Fibroblast of villous mesenchyme (primary cell): ENCODE measurements around the gene TSPAN5. TPM values are rescaled to one million over a fixed set of nuclear protein-coding genes. Genes with fewer than 3 reads are reported as not detected.
A peak's percentile ranks its signal among the peaks of the same experiment; 100 is the strongest.

Source experiments
- DNase-seq: peaks from one replicate; pipeline ENCODE4 v3.0.0-alpha.2; 2010; ENCODE audit warnings: low read depth
- H3K4me3 ChIP-seq: 2 replicates; pipeline ENCODE4 v1.5.1; 2011; ENCODE audit warnings: low read depth, mild to moderate bottlenecking, low read length
- CTCF ChIP-seq: IDR thresholded peaks from 2 replicates; pipeline ENCODE4 v1.5.1; 2012; ENCODE audit warnings: low read depth, mild to moderate bottlenecking, low read length; ENCODE audit not compliant: insufficient read depth
- total RNA-seq: library from RNA; depleted of rRNA; stranded (reverse); fragments of >200 nt; gene quantifications from 2 replicates; pipeline ENCODE4 v1.2.3, GENCODE V29; 2012

TSPAN5 gene
- total RNA-seq, 1 donor, result 50.5 TPM

- no peak for DNase-seq
- no peak overlapping the region for H3K4me3 ChIP-seq
- no peak for TF ChIP-seq CTCF
These were observed 88.1 kb downstream of the TSPAN5 start for GRCh38 chr4:98570151-98570797.

GRCh38 chr4:98568941-98569663, 89.3 kb downstream of the TSPAN5 start:
- peak; percentile 73 for DNase-seq
- TF ChIP-seq CTCF, result no peak
- no peak overlapping the region for H3K4me3 ChIP-seq

GRCh38 chr4:98567611-98568010, 90.8 kb downstream of the TSPAN5 start:
- DNase-seq, result no peak
- no peak for TF ChIP-seq CTCF
- H3K4me3 ChIP-seq, result no peak overlapping the region

GRCh38 chr4:98566361-98567008, 91.9 kb downstream of the TSPAN5 start:
- TF ChIP-seq CTCF, result no peak
- peak; percentile 45 for DNase-seq
- no peak overlapping the region for H3K4me3 ChIP-seq

GRCh38 chr4:98565681-98566301, 92.6 kb downstream of the TSPAN5 start:
- no peak for TF ChIP-seq CTCF
- peak; percentile 69 for DNase-seq
- H3K4me3 ChIP-seq, result no peak overlapping the region

- DNase-seq, result no peak
These were observed 93.6 kb downstream of the TSPAN5 start for GRCh38 chr4:98564852-98565251.

More at GRCh38 chr4:98564852-98565251, 93.6 kb downstream of the TSPAN5 start:
- H3K4me3 ChIP-seq, result no peak overlapping the region
- TF ChIP-seq CTCF, result no peak
